Effector CD8-positive, alpha-beta T cell (primary cell): Measurements from ENCODE around the gene PRPF38B.
"Not testable (repeated sequence)": the region's sequence is repeated elsewhere in the genome, so short reads cannot be mapped to it uniquely, and the experiment has no call there.

Source experiments
- DNase-seq: peaks from one replicate; lab custom pipeline; 2025; lab: John Stamatoyannopoulos, UW

PRPF38B gene

DNA sequence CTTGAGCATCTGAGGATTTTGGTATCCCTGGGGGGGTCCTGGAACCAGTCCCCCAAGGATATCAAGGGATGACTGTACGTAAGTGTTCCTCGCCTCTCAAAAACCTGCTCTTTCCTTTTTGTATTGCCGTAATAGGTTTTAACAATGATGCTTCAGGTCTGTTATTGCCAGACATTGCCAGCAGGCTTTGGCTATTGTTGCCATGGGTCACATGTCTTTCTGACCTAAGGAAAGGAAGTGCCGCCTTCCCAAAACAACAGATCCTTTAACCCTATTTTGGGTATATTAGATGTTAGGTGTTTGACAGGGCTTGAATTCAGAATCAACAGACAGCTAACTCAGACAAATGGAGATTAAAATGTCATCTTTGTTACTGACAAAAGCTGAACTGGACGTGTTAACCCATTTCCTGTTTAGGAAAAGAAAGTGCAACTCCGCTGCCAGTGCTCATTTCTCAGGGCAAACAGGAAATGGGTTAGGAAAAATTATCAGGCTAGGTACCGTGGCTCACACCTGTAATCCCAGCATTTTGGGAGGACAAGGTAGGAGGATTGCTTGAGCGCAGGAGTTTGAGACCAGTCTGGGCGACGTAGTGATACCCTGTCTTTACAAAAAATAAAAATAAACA is 12.4 kb upstream of the PRPF38B start:
- DNase-seq = no peak

- not testable (repeated sequence) for DNase-seq
Observed at GRCh38 chr1:108681701-108682100, 10.4 kb upstream of the PRPF38B start.

DNA sequence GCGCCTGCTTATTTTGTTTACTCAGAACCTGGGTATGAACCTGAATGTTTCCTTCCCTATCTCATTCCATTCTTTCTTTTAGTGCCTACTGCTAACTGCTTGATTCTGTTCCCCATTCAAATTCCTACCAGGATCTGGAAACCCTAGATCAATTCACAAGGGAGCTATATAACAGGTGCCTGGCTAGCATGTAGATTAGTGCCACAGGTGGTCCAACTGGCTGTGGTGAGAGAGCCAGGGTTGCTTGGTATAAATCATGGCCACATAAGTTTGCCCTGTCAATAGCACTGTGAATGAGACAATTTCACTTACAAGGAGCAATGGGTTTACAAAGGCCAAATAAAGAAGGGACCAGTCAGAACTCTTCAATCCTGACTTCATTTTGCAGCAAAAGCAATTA is 6.6 kb upstream of the PRPF38B start:
- no peak for DNase-seq

DNA sequence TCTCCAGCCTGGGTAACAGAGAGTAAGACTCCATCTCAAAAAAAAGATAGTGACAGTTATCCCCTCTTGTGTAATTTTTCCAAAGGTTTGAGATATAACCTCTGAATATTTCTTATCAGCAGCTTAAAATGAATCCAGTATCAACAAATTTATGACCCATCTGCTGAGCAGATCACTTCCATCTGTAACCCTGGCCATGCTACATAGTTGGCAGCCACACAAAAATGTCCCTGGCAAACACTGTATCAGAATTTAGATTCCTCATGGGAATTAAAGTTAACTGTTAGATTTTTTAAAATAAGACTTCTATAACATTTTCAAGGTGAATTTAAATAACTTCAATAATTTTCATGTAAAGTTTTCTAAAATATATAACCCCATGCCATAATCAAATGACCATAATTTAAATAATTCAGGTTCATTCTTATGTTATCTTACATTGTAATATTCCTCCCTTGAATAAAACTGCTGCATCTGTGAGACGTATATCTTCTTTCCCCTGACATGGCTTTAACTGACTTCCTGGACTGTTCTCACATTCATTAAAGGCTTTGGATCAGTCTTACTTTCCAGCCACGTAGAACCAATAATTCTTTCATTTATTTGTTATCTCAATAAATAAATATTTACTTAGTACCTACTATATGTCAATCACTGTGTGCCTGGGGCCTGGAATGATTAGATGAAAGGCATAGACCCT is 5.3 kb upstream of the PRPF38B start:
- DNase-seq = no peak

DNA sequence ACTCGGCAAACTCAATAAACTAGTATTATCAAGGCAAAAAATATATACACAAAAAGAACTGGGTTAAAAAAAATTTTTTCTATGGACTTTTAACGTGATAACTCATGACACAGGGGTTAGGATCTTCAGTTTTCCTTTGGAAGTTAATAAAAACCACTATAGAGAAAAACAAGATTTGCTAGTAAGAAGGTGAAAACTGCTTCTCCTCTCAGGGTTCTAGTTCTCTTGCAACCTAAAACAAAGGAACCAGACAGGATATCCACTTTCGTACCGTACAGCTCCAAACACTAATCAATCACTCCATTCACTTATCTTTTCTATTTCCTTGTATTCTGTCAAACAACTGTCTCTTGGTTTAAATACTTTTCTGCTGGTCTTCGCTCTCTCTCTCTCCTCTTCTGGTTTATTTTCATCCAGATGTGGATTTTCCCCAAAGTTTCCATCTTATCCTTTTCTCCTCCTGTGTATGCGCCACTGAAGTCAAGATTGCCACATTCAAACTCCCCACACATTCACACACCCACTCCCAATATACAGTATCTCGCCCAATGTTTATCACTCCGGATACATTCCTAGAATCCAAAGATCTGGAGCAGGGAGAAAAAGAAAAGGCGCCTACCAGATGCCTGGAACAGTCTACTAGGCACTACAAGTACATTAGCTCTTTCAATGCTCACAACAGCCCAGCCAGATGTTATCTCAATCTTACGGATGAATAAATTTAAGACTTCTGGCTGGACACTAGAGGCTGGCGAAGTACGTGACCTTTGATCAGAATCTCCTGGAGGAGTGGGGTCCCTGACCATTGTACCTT is 775 bp upstream of the PRPF38B start:
- DNase-seq = no peak

GRCh38 chr1:108692724-108693655 is 880 bp downstream of the PRPF38B start:
- peak; percentile 74 for DNase-seq

GRCh38 chr1:108695535-108695934 is 3.4 kb downstream of the PRPF38B start:
- no peak for DNase-seq

DNA sequence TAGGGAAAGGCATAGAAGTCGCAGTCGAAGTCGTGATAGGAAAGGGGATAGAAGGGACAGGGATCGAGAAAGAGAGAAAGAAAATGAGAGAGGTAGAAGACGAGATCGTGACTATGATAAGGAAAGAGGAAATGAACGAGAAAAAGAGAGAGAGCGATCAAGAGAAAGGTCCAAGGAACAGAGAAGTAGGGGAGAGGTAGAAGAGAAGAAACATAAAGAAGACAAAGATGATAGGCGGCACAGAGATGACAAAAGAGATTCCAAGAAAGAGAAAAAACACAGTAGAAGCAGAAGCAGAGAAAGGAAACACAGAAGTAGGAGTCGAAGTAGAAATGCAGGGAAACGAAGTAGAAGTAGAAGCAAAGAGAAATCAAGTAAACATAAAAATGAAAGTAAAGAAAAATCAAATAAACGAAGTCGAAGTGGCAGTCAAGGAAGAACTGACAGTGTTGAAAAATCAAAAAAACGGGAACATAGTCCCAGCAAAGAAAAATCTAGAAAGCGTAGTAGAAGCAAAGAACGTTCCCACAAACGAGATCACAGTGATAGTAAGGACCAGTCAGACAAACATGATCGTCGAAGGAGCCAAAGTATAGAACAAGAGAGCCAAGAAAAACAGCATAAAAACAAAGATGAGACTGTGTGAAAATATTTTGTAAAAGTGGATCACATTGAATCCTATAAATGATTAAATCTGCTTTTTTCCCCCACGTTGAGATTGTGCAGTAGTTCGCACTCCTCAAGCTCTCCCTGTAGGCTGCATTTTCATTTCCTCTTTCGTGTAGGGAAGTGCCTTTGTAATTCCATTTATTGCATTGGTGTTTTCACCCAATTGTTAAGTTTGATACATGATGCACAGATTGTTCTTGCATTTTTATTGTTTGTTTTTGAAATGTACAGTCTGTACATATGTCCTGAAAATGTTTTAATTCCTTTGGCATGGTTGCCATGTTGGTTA is 7.5 kb downstream of the PRPF38B start:
- DNase-seq = no peak

- no peak for DNase-seq
Observed at GRCh38 chr1:108701176-108701849, 9.2 kb downstream of the PRPF38B start.

DNA sequence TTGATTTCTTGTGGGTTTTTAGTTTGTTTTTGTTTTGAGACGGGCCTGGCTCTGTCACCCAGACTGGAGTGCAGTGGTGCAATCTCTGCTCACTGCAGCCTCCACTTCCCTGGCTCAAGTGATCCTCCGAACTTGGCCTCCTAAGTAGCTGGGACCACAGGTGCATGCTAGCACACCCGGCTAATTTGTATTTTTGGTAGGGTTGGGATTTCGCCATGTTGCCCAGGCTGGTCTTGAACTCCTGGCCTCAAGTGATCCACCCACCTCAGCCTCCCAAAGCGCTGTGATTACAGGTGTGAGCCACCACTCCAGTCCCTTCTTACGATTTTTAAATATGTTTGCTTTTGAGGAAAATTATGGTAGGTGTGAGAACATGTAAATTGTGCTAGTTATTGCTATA is 10.0 kb downstream of the PRPF38B start:
- not testable (repeated sequence) for DNase-seq

DNA sequence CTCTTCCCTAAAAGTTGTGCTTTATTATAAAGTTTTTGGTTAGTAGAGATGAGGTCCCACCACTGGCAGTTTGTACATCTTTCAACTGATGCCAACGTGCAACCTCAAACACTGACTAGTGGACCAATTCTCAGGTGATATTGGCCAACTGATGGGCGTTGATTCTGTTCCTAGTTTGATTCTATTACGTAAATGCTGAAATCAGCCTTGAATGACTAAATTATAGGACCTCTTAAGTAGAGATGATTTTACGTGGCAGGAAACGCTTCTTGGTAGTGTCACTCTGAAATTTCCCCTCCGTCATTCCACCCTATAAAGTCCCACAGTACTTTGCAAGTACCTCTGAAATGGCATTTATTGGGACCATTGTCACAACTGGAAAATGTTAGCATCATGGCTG is 11.8 kb downstream of the PRPF38B start:
- DNase-seq = no peak

- no peak for DNase-seq
Observed at GRCh38 chr1:108704496-108704895, 12.4 kb downstream of the PRPF38B start.

GRCh38 chr1:108706643-108707042 is 14.5 kb downstream of the PRPF38B start:
- no peak for DNase-seq

DNA sequence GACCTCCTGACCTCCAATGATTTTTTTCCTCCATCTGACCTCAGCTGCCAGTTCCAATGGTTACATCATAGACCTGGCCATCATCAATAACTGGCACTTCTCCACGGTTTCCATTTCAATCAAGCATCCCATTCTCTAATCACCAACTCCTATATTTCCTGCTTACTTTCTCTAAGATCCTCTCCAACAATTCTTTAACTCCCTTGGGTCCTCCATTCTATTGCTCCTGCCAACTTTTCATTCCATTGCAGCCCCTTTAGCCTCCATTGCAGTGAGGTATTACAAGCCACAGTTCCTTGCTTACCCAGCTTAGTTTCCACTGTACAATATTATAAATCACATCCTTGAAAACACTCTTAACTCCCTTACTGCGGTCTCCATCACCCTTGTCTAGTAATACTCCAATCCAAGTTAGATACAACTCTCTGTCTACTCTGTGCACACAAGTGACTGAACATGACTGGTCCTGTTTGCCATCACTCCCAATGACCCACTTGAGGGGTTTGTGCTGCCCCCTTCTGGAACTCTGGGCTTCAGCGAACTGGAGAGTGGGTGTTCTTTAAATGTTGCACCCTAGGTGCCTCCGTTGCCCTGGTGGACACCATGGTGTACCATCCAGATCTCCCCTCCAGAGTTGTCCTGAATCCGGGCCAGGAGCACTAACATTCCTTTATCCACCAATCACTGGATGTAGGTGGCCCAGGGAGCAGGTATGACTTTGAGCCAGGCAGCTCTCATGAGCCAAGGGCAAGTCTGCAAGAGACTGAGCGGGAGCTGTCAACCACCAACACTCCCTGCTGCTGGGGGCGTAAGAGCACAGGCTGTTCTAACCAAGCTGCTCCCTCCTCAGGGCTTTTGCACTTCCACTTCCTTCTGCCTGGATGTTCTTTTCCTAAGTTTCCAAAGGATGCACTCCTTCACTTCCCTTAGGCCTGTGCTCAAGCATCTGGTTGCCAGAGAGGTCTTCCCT is 16.9 kb downstream of the PRPF38B start:
- DNase-seq = peak; percentile 43

- DNase-seq = no peak
Observed at GRCh38 chr1:108712606-108713150, 20.6 kb downstream of the PRPF38B start, which contains the start of gene FNDC7. FNDC7 (plus strand) TSS chr1:108712908; CDS start chr1:108712934, 26 bp downstream.

- no peak for DNase-seq
Observed at GRCh38 chr1:108715932-108716331, 23.8 kb downstream of the PRPF38B start.

- no peak for DNase-seq
Observed at GRCh38 chr1:108716437-108717230, 24.5 kb downstream of the PRPF38B start.
